NCI-H82 treated with DMSO at 0.1 percent for 48 hours (cell line): ENCODE data around the gene SCAMP1.
"Not testable (repeated sequence)": the region's sequence is repeated elsewhere in the genome, so short reads cannot be mapped to it uniquely, and the experiment has no call there.

Experiments
- DNase-seq: peaks from one replicate; lab custom pipeline; 2025; ENCODE audit not compliant: unreplicated experiment; lab: John Stamatoyannopoulos, UW

Gene SCAMP1

GRCh38 chr5:78360924-78361630 lies 660 bp downstream of the SCAMP1 start:
- DNase-seq: no peak

GRCh38 chr5:78361631-78361993 lies 1.2 kb downstream of the SCAMP1 start:
- no peak for DNase-seq

- DNase-seq: no peak
Observed at GRCh38 chr5:78362220-78362619, 1.8 kb downstream of the SCAMP1 start.

- DNase-seq: no peak
Observed at GRCh38 chr5:78364005-78364404, 3.6 kb downstream of the SCAMP1 start.

- no peak for DNase-seq
Observed at GRCh38 chr5:78367318-78367991, 7.0 kb downstream of the SCAMP1 start.

- DNase-seq: no peak
Observed at GRCh38 chr5:78369680-78370079, 9.3 kb downstream of the SCAMP1 start.

- DNase-seq: no peak
Observed at GRCh38 chr5:78373231-78373630, 12.8 kb downstream of the SCAMP1 start.

- no peak for DNase-seq
Observed at GRCh38 chr5:78376315-78376714, 15.9 kb downstream of the SCAMP1 start.

GRCh38 chr5:78377056-78377717 lies 16.8 kb downstream of the SCAMP1 start:
- no peak for DNase-seq

GRCh38 chr5:78377718-78378105 lies 17.3 kb downstream of the SCAMP1 start:
- DNase-seq: no peak

- DNase-seq: no peak
Observed at GRCh38 chr5:78387468-78388153, 27.2 kb downstream of the SCAMP1 start.

GRCh38 chr5:78391357-78391756 lies 30.9 kb downstream of the SCAMP1 start:
- DNase-seq: not testable (repeated sequence)

- no peak for DNase-seq
Observed at GRCh38 chr5:78397831-78398230, 37.4 kb downstream of the SCAMP1 start.

- no peak for DNase-seq
Observed at GRCh38 chr5:78399116-78399515, 38.7 kb downstream of the SCAMP1 start.

- DNase-seq: no peak
Observed at GRCh38 chr5:78404682-78405293, 44.4 kb downstream of the SCAMP1 start.

- DNase-seq: no peak
Observed at GRCh38 chr5:78405829-78406750, 45.7 kb downstream of the SCAMP1 start.

GRCh38 chr5:78407458-78407857 lies 47.0 kb downstream of the SCAMP1 start:
- DNase-seq: no peak

GRCh38 chr5:78411586-78411985 lies 51.2 kb downstream of the SCAMP1 start:
- no peak for DNase-seq

- no peak for DNase-seq
Observed at GRCh38 chr5:78416677-78417425, 56.4 kb downstream of the SCAMP1 start.
